Osteocyte (in vitro differentiated cells): ENCODE results near the gene CCDC77. TPM values are rescaled to one million over a fixed set of nuclear protein-coding genes. Genes with fewer than 3 reads are reported as not detected.
"Not testable (repeated sequence)": the region's sequence is repeated elsewhere in the genome, so short reads cannot be mapped to it uniquely, and the experiment has no call there.

Experiments used
- DNase-seq: peaks from one replicate; pipeline ENCODE4 v3.0.0; 2021; ENCODE audit warnings: mixed read lengths; ENCODE audit not compliant: unreplicated experiment; ENCODE audit errors: extremely low spot score
- H3K27ac Mint-ChIP-seq: one replicate; pipeline ENCODE4 v1.8.0; 2021; ENCODE audit warnings: mild to moderate bottlenecking, mixed read lengths; ENCODE audit not compliant: unreplicated experiment
- H3K27me3 Mint-ChIP-seq: one replicate; pipeline ENCODE4 v1.8.0; 2021; ENCODE audit warnings: mixed read lengths; ENCODE audit not compliant: unreplicated experiment
- H3K36me3 Mint-ChIP-seq: one replicate; pipeline ENCODE4 v1.8.0; 2021; ENCODE audit warnings: mixed read lengths; ENCODE audit not compliant: unreplicated experiment
- H3K4me1 Mint-ChIP-seq: one replicate; pipeline ENCODE4 v1.8.0; 2021; ENCODE audit warnings: mixed read lengths; ENCODE audit not compliant: unreplicated experiment
- H3K4me3 Mint-ChIP-seq: one replicate; pipeline ENCODE4 v1.8.0; 2021; ENCODE audit warnings: mild to moderate bottlenecking, moderate library complexity, mixed read lengths; ENCODE audit not compliant: unreplicated experiment
- H3K9me3 Mint-ChIP-seq: one replicate; pipeline ENCODE4 v1.8.0; 2021; ENCODE audit warnings: mixed read lengths; ENCODE audit not compliant: unreplicated experiment
- CTCF ChIP-seq: fragments of 200-600 bp; sonication (generic); IDR thresholded peaks from 2 replicates; pipeline ENCODE4 v1.5.0; 2021; ENCODE audit warnings: antibody characterized with exemption, mild to moderate bottlenecking, moderate library complexity
- total RNA-seq: library from RNA; stranded (reverse); gene quantifications from 2 replicates; pipeline ENCODE4 v1.2.1, GENCODE V29; 2021

Gene CCDC77
- total RNA-seq, 1 donor from 2014 or later: 8.1 TPM

GRCh38 chr12:402029-402389, 565 bp downstream of the CCDC77 start:
- no peak for DNase-seq
- Mint-ChIP-seq H3K27ac (no peak overlapping the region), H3K36me3 (no peaks in the 10 kb centered on the region), H3K4me3 (no peak overlapping the region), H3K9me3 (no peaks in the 10 kb centered on the region), H3K4me1 (peaks cover 4% of the 10 kb centered on the region), H3K27me3 (no peaks in the 10 kb centered on the region)
- peak; percentile 41 for TF ChIP-seq CTCF

- no peak overlapping the region for H3K4me3 Mint-ChIP-seq
- TF ChIP-seq CTCF: no peak
- no peaks in the 10 kb centered on the region for H3K9me3 Mint-ChIP-seq
- peaks cover 31% of the 10 kb centered on the region for H3K36me3 Mint-ChIP-seq
- DNase-seq: no peak
- no peaks in the 10 kb centered on the region for H3K4me1 Mint-ChIP-seq
- no peak overlapping the region for H3K27ac Mint-ChIP-seq
- no peaks in the 10 kb centered on the region for H3K27me3 Mint-ChIP-seq
These were observed 13.4 kb downstream of the CCDC77 start for GRCh38 chr12:414859-415258.

GRCh38 chr12:418432-418831, 17.0 kb downstream of the CCDC77 start:
- TF ChIP-seq CTCF: no peak
- no peaks in the 10 kb centered on the region for H3K27me3 Mint-ChIP-seq
- H3K36me3 Mint-ChIP-seq: peaks cover 24% of the 10 kb centered on the region
- no peaks in the 10 kb centered on the region for H3K4me1 Mint-ChIP-seq
- no peak overlapping the region for H3K4me3 Mint-ChIP-seq
- H3K27ac Mint-ChIP-seq: no peak overlapping the region
- no peak for DNase-seq
- no peaks in the 10 kb centered on the region for H3K9me3 Mint-ChIP-seq

- no peaks in the 10 kb centered on the region for H3K9me3 Mint-ChIP-seq
- no peak overlapping the region for H3K4me3 Mint-ChIP-seq
- no peak for TF ChIP-seq CTCF
- H3K27me3 Mint-ChIP-seq: no peaks in the 10 kb centered on the region
- no peak overlapping the region for H3K27ac Mint-ChIP-seq
- DNase-seq: no peak
- H3K4me1 Mint-ChIP-seq: no peaks in the 10 kb centered on the region
- H3K36me3 Mint-ChIP-seq: peaks cover 13% of the 10 kb centered on the region
These were observed 21.1 kb downstream of the CCDC77 start for GRCh38 chr12:422526-422925.

- H3K27me3 Mint-ChIP-seq, H3K4me3 Mint-ChIP-seq, DNase-seq, H3K9me3 Mint-ChIP-seq, H3K27ac Mint-ChIP-seq, H3K4me1 Mint-ChIP-seq: not testable (repeated sequence)
- H3K36me3 Mint-ChIP-seq: peaks cover 32% of the 10 kb centered on the region
These were observed 34.3 kb downstream of the CCDC77 start for GRCh38 chr12:435737-436136.

GRCh38 chr12:442235-442884, 40.9 kb downstream of the CCDC77 start:
- H3K27ac Mint-ChIP-seq: no peak overlapping the region
- H3K4me3 Mint-ChIP-seq: no peak overlapping the region
- TF ChIP-seq CTCF: peak; percentile 83
- peaks cover 11% of the 10 kb centered on the region for H3K36me3 Mint-ChIP-seq
- no peaks in the 10 kb centered on the region for H3K9me3 Mint-ChIP-seq
- H3K4me1 Mint-ChIP-seq: no peaks in the 10 kb centered on the region
- DNase-seq: no peak
- H3K27me3 Mint-ChIP-seq: no peaks in the 10 kb centered on the region
